GM12891 (cell line): ENCODE results near the gene WHRN.

Experiments
- DNase-seq: peaks from one replicate; pipeline ENCODE4 v3.0.0; 2011; ENCODE audit warnings: low spot score; ENCODE audit not compliant: insufficient read length
- FAIRE-seq: peaks from 2 replicates; lab custom pipeline; 2011; peaks lifted over from hg19 to GRCh38; lab: Jason Lieb, UNC
- PAX5 ChIP-seq: IDR thresholded peaks from 2 replicates; pipeline ENCODE4 v1.6.1; 2011; ENCODE audit warnings: low read length, moderate library complexity, mild to moderate bottlenecking; ENCODE audit not compliant: insufficient read depth, severe bottlenecking
- POLR2A ChIP-seq: IDR thresholded peaks from 2 replicates; pipeline ENCODE4 v1.6.1; 2011; ENCODE audit warnings: low read depth, low read length, control low read depth
- POLR2AphosphoS5 ChIP-seq: IDR thresholded peaks from 2 replicates; pipeline ENCODE4 v1.6.1; 2011; ENCODE audit warnings: low read depth, low read length, control low read depth
- POU2F2 ChIP-seq: IDR thresholded peaks from 2 replicates; pipeline ENCODE4 v1.6.1; 2011; ENCODE audit warnings: low read depth, mild to moderate bottlenecking, control low read depth, low read length, moderate library complexity
- SPI1 ChIP-seq: IDR thresholded peaks from 2 replicates; pipeline ENCODE4 v1.6.1; 2011; ENCODE audit warnings: low read depth, low read length, control low read depth
- TAF1 ChIP-seq: IDR thresholded peaks from 2 replicates; pipeline ENCODE4 v1.6.1; 2011; ENCODE audit warnings: low read depth, low read length, control low read depth

WHRN gene

GRCh38 chr9:114429488-114429887 lies 75.8 kb downstream of the WHRN start:
- DNase-seq (no peak), FAIRE-seq (no peak)
- no peak for TF ChIP-seq TAF1
- no peak for TF ChIP-seq POU2F2
- TF ChIP-seq POLR2AphosphoS5 = no peak
- no peak for TF ChIP-seq SPI1
- no peak for TF ChIP-seq PAX5
- TF ChIP-seq POLR2A = no peak

GRCh38 chr9:114428466-114428865 lies 76.8 kb downstream of the WHRN start:
- FAIRE-seq (no peak), DNase-seq (no peak)
- TF ChIP-seq TAF1 = no peak
- TF ChIP-seq SPI1 = no peak
- no peak for TF ChIP-seq PAX5
- TF ChIP-seq POLR2AphosphoS5 = no peak
- TF ChIP-seq POLR2A = no peak
- TF ChIP-seq POU2F2 = no peak

GRCh38 chr9:114427644-114428043 lies 77.6 kb downstream of the WHRN start:
- TF ChIP-seq POU2F2 = no peak
- no peak for TF ChIP-seq SPI1
- no peak for FAIRE-seq
- no peak for DNase-seq

- FAIRE-seq = no peak
- TF ChIP-seq PAX5 (no peak), TAF1 (no peak), POLR2A (no peak), SPI1 (no peak), POLR2AphosphoS5 (no peak), POU2F2 (no peak)
Measured at GRCh38 chr9:114426046-114426948, 79.0 kb downstream of the WHRN start.

GRCh38 chr9:114425126-114425525 lies 80.1 kb downstream of the WHRN start:
- FAIRE-seq = no peak
- TF ChIP-seq POLR2A (no peak), POU2F2 (no peak), TAF1 (no peak), POLR2AphosphoS5 (no peak), PAX5 (no peak), SPI1 (no peak)
- DNase-seq = no peak

More at GRCh38 chr9:114426046-114426948, 79.0 kb downstream of the WHRN start:
- no peak for DNase-seq

- no peak for TF ChIP-seq POU2F2
- no peak for TF ChIP-seq TAF1
- no peak for TF ChIP-seq PAX5
- TF ChIP-seq POLR2AphosphoS5 = no peak
- TF ChIP-seq SPI1 = no peak
- no peak for TF ChIP-seq POLR2A
- FAIRE-seq = no peak
- DNase-seq = no peak
Measured at GRCh38 chr9:114424126-114424525, 81.1 kb downstream of the WHRN start.

GRCh38 chr9:114423181-114423580 lies 82.1 kb downstream of the WHRN start:
- no peak for TF ChIP-seq POLR2A
- no peak for TF ChIP-seq PAX5
- no peak for TF ChIP-seq SPI1
- TF ChIP-seq POLR2AphosphoS5 = no peak
- TF ChIP-seq TAF1 = no peak
- no peak for TF ChIP-seq POU2F2
- FAIRE-seq (no peak), DNase-seq (no peak)

GRCh38 chr9:114421147-114421546 lies 84.1 kb downstream of the WHRN start:
- FAIRE-seq (no peak), DNase-seq (no peak)
- TF ChIP-seq PAX5 (no peak), POLR2A (no peak), TAF1 (no peak), SPI1 (no peak), POU2F2 (no peak), POLR2AphosphoS5 (no peak)

- no peak for TF ChIP-seq SPI1
- no peak for TF ChIP-seq POU2F2
- TF ChIP-seq TAF1 = no peak
- FAIRE-seq (no peak), DNase-seq (no peak)
Measured at GRCh38 chr9:114419796-114420195, 85.5 kb downstream of the WHRN start.

GRCh38 chr9:114418053-114418452 lies 87.2 kb downstream of the WHRN start:
- DNase-seq (no peak), FAIRE-seq (no peak)
- TF ChIP-seq PAX5 = no peak
- TF ChIP-seq TAF1 = no peak

- no peak for TF ChIP-seq POLR2AphosphoS5
- no peak for TF ChIP-seq SPI1
- no peak for TF ChIP-seq POLR2A
- no peak for TF ChIP-seq POU2F2
- no peak for TF ChIP-seq TAF1
- TF ChIP-seq PAX5 = no peak
- FAIRE-seq (no peak), DNase-seq (no peak)
Measured at GRCh38 chr9:114417511-114417910, 87.8 kb downstream of the WHRN start.

GRCh38 chr9:114416906-114417305 lies 88.4 kb downstream of the WHRN start:
- TF ChIP-seq POLR2AphosphoS5 (no peak), PAX5 (no peak), POU2F2 (no peak), TAF1 (no peak), SPI1 (no peak), POLR2A (no peak)
- DNase-seq (no peak), FAIRE-seq (no peak)
